NCI-H1092 treated with DMSO at 0.1 percent for 48 hours (cell line): ENCODE data around the gene COL2A1.
"Not testable (repeated sequence)": the region's sequence is repeated elsewhere in the genome, so short reads cannot be mapped to it uniquely, and the experiment has no call there.

Source experiments
- DNase-seq: peaks from one replicate; lab custom pipeline; 2025; lab: John Stamatoyannopoulos, UW

The COL2A1 gene

DNA sequence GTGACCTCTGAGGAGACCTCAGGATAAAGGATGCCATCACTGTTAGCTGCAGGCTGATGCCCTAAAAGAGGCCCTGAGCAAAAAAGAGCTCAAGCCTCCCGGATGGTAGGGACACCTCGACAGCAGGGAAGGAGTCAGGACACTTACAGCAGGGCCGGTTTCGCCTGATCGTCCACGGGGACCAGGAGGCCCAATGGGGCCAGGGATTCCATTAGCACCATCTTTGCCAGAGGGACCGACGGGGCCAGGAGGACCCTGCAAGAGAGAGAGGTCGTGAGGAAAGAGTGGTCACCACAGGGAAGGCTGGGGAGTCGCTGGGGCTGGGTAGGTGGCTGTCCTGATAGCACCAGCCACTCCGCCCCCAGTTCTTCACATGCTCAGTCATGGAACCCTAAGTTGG is 28.5 kb downstream of the COL2A1 start:
- DNase-seq: no peak

DNA sequence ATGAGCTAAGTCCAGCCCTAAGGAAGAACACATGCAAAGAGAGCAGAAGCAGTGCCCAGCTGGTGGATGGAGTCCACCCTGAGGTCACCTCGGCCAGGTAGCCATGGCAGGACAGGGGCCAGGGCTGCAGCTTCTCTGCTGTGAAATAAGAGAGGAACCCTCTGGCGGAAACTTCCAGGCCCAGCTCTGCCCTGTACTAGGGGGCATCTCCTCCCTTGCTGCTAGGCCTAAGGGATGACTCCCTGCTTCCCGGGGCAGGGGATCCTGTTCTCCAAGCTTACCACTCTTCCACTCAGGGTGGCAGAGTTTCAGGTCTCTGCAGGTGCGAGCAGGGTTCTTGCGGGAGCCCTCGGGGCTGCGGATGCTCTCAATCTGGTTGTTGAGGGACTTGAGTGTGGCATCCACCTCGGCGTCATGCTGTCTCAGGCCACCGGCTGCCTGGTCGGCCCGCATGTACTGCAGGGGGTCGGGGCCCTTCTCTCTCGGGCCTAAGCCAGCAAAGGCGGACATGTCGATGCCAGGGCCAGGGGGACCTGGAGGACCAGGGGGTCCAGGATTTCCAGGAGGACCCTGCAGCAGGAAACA is 29.1 kb downstream of the COL2A1 start:
- no peak for DNase-seq

DNA sequence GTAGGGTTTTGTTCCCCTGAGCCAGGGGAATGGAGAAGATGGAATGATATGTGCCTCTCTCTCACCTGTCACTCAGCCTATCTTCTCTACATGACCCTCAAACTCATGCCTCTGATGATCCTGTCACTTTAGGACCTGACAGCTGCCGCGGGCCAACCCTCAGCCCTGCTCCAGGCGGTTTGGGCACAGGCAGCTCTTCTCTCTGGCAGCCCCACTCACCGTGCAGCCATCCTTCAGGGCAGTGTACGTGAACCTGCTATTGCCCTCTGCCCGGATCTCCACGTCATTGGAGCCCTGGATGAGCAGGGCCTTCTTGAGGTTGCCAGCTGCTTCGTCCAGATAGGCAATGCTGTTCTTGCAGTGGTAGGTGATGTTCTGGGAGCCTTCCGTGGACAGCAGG is 30.4 kb downstream of the COL2A1 start:
- DNase-seq: no peak

DNA sequence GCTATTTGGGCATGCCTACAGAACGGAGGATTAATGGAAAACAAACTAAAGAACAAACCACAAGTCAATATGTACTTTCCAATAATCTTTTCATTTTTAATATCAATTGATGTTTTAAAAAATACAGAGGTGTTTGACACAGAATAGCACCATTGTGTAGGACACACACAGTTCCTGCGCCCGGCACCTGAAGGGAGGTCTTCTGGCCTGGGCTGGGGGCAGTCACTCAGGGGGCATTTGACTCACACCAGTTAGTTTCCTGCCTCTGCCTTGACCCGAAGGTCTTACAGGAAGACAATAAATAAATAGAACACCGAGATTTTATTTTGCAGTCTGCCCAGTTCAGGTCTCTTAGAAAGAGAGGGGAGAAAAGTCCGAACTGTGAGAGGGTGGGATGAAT is 31.4 kb downstream of the COL2A1 start:
- DNase-seq: no peak

DNA sequence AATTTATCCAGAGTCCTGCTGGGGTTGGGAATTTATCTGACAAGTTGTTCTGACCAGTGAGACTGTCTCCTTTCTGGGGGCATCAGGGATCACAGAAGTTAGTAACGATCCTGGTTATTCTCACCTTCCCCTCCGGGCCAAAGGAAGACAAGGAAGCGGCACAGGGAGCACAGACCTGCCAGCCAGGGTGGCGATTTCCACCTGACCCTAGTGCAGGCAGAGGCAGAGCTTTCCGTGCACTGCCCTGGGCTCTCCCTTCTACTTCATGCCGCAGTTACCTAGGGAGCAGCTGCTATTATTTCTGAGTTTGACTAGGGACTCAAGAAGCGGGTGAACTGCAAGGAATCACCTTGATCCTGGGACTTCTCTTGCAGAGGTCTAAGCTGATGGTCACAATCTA is 33.4 kb downstream of the COL2A1 start:
- DNase-seq: no peak

DNA sequence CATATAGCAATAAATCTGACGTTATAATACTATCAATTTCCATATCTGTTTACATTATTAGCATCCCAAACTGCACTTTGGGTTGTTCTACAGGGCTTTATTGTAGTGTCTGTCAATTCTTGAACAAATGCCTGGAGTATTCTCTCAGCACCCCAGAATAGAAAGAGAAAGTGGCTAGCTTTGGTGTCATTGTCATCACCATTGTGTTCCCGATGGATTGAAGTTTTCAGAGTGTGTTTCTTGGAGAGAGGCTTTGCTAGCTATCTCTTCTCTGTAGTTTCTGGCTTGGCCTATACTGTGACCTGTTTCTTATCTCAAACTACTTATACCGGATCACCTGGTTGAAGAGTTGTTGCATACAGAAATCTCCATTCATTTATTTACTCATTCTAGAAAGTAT is 34.4 kb downstream of the COL2A1 start:
- no peak for DNase-seq

DNA sequence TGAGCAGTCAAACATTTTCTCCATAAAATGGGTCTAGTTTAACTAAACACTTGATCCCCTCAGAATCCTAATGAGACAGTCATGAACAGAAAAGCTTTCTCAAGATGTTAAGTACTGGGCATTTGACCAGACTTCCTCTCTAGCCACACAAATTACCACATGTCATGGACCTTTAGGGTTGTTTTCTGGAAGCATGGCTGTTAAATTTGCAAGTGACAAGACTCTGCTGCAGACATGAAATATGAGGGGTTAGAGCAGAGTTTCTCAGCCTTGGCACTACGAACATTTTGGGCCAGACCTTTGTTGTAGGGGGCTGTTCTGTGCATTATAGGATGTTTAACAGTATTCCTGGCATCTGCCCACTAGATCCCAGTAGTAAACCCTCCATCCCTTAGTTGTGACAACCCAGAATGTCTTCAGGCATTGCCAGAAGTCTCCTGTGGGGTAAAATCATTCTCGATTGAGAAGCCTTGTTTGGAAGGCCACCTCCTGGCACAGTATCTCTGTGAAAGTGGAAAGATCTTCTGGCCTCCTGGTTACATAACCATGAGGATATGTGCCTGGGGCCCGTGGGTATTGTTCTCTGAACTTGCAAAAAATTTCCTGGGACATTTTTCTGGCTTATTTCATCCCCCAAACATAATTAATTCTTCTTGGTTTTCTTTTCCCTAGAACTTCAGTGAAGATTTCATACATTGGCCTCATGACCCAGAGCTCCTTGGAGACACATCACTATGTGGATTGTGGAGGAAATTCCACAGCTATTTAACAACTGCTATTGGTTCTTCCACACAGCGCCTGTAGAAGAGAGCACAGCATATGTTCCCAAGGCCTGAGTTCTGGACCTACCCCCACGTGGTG is 36.6 kb downstream of the COL2A1 start:
- DNase-seq: no peak

DNA sequence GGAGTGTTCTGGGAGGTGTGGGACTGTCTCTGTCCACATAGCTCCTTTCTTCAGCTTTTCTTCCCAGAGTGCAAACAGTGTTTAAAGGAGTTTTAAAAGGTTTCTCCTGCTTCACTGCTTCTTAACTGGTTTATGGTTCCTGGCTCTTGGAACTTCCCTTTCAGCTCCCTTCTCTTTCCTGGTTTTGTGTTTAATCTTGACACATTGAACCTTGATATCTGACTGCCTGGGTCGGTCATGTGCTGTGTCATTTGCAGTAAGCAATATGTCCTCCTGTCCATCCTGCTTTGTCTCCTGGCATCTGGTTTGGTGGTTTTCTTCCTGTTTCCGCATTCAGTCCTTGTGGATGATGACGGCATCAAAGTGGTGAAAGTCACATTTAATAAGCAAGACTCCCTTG is 38.7 kb downstream of the COL2A1 start:
- no peak for DNase-seq

DNA sequence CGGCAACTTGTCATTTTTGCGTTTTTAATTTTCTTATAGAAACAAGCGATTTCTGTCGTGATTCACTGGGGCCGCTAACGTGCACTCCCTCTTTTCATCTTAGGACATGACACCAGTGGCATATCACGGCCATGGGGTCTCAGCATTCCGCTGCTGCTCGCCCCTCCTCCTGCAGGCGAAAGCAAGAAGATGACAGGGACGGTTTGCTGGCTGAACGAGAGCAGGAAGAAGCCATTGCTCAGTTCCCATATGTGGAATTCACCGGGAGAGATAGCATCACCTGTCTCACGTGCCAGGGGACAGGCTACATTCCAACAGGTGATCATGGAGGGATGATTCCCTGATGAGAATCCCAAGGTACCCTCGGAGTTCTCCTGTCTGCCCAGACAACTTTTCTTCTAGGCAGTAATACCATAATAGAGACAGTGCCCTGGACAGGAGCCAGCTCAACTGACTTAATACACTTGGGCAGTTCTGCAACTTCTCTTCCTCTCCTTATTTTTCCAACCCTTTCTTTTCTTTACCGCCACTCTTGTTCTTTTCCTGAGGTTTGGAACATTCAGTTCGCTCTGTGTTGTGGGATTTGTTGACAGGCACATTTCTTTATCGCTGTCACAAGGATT is 40.1 kb downstream of the COL2A1 start:
- peak; percentile 40 for DNase-seq

DNA sequence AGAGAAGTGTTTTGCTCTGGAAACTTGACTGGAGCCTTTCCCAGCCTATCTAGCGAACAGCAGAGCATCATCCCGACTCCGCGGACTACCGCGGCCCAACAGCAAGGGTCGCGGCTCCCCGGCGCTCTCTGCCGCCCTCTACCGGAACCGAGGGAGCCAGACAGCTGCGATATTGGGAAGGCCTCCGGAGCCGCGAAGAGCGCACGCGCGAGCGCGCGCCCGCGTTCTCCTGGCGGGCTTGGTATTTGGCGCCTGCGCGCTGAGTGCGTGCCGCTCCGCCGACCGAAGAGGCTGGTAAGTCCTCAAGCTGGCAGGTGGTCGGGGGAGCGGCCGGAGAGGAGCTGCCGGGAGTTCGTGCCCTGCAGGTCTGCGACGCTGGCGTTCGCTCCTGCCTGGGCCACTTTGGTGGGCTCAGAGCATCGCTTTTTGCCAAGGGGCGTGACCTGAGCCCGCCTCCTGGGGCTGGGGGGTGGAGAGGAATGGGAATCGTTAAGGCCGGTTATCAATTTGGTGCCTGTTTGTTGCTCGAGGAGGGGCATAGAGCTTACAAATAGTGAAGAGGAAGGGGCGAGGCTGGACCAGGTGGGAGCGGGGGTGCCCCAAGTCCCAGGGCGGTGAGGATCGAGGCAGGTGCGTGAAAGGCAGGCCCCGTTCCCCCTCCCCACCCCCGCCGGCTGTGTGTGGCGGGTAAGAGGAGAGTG is 40.8 kb downstream of the COL2A1 start, which contains the start of gene TMEM106C:
TMEM106C (plus strand) TSS at position 257 of the 701 bp plus-strand sequence. CDS start 641 bp downstream, outside the sequence.
- peak; percentile 99 for DNase-seq

DNA sequence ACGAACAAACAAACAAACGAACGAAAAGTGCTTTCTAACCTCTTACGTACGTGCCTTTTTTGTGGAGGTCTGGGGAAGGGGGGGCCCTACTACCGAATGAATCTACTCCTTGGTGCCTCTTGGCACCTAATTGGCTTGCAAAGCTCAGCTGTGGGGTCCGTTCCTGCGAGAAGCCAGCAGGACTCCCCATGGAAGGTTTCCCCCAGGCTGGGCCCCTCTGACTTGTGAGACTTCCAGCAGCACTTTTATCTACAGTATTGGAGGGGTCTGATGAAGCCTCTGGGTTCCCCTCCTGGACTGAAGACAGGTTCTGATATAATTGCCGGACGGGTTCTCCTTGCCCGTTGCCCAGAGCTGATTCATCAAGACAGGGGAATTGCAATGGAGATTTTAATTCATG is 42.1 kb downstream of the COL2A1 start:
- DNase-seq: no peak

DNA sequence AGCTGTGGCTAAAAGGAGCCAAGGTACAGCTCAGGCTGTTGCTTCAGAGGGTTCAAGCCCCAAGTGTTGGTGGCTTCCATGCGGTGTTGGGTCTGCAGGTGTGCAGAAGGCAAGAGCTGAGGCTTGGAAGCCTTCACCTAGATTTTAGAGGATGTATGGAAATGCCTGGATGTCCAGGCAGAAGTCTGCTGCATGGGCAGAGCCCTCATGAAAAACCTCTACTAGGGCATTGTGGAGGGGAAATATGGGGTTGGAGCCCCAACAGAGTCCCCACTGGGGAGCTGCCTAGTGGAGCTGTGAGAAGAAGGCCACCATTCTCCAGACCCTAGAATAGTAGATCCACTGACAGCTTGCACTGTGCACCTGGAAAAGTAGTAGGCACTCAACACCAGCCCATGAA is 46.6 kb downstream of the COL2A1 start:
- DNase-seq: not testable (repeated sequence)

DNA sequence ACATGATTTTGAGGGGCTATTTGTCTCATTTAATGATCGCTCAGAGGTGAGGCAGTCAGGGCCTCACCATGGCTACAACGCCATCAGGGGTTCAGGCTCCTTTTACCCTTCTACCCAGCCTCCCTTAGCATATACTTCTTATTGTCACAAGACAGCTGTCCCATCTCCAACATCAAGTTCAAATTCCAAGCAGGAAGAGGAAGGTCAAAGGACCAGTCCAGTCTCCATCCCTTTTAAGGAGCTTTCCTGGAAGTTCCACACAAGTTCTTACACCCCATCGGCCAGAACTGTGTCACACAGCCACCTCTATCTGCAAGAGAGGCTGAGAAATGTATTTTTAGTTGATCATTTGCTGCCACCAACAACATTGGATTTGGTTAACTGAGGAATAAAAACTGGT is 49.2 kb downstream of the COL2A1 start:
- DNase-seq: no peak

DNA sequence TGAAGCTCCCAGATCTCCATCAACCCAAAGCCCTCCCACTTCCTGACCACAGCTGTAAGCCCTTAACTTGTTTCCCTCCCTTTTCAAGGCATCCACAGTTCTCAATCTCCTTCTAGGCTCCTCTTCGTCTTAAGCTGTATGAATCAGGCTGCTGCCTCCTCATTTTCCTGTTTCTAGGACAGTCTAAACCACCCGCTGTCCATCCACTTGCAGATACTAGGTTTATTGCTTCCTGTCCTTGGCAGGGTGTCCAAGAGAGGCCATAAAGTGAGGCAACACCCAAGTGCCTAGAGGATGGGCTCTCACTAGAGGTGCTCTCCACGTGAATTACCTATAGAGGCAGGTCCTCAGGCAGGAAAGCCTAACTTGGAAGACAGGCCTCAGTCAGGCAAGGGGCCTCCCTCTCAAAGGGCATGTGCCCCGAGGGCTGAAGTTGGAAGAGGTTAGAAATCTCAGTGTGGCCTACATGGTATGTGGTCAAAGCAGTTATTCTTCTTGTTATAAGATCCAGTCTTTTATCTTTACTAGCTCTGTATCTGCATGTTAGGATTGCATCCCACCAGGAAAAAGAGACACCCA is 49.7 kb downstream of the COL2A1 start:
- no peak for DNase-seq

DNA sequence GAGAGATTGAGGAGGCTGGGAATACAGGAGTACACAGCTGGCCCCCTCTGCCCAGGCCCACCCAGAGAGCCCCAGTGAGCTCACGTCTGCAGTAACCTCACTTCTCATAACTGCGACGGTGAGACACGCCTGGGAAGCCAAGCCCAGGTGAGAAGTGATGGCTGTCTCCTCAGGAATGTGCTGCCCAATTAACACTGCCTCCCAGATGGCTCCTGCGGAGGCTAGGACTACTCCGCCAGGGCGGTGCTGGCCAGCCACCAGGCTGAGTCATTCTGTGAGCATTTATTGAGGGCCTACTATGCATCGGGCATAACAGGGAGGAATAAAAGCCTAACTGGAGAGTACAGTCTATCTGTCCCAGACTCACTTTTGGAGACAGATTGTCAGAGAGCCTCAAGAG is 50.2 kb downstream of the COL2A1 start:
- DNase-seq: no peak

DNA sequence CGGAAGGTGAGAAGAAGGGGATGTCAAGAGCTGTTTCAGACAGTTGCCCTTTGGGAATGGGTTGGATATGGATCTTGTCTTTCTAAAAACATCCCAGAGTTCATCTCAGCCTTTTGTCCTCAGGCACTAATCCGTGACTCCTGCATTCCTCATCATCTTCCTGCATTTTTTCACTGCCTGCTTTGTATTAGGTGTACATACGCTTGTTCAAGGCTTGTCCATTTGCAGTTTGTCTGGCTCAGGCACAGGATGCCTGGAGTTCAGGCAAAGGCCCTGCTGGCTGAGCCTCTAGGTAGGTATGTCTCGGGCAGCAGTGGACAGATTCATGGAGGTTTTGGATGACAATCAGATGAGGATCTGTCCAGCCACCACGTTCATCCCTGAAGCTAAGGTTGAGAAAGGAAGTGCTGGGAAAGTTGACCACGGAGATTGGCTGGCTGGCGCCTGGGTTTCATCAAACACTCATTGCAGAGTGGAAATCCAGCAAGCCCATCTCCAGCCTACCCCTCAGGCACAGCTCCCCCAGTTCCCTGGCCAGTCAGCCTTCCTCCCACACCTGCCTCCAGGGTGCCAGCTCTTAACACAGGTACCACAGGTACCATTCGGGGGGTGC is 53.3 kb downstream of the COL2A1 start:
- no peak for DNase-seq

DNA sequence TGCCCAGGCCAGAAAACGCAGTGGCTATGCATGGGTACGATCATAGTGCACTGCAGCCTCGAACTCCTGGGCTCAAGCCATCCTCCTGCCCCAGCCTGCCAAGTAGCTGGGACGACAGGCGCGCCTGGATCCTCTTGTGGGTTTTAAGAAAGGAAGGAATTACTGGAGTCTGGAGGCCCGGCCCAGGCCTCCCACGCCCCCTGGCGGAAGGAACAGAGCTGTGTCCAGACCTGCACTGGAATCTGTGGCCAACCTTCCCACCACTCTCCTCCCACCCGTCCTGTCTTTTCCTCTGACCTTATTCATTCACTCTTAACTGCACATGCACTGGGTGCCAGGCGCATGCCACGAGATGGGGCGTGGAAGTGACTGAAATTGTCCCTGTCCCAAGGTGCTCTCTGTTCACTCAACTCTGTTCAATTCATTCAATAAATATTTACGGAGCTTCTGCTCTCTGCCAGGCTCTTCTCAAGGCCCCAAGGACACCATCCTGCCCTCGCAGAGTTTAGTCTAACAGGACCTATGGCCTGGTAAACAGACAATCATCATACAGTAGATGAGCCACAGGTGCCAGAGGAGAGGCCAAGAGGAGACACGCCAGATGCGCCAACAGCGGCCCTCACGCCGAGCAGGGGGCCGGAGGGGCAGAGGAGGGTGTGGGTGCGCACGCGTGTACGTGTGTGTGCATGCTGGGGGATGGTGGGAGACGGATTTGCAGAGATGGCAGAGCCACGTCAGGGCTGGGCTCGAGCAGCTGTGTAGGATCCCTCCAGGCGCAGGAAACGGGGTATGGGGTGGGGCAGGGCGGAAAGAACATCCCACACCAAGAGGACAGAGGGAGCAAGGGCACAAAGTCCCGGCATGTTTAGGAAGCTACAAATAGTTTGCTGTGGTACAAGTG is 54.6 kb downstream of the COL2A1 start:
- peak; percentile 78 for DNase-seq

DNA sequence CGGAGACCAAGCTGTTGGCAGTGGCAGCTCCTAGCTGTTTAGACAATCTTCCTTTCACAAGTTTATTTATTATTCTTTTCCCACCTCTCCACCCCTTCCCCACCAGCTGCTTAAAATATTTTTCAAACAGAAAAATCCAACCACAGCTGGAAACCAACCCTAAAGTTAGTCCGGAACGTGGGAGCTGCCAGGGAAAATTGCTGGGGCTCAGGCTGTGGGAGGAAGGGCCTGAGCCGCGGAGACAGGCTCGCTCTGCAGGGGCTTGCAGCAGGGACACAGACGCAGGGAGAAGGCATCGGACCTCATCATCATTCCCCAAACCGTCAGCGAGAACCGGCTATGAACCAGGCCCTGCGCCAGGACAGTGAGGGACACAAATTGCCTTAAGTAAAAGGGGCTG is 56.9 kb downstream of the COL2A1 start:
- DNase-seq: no peak

DNA sequence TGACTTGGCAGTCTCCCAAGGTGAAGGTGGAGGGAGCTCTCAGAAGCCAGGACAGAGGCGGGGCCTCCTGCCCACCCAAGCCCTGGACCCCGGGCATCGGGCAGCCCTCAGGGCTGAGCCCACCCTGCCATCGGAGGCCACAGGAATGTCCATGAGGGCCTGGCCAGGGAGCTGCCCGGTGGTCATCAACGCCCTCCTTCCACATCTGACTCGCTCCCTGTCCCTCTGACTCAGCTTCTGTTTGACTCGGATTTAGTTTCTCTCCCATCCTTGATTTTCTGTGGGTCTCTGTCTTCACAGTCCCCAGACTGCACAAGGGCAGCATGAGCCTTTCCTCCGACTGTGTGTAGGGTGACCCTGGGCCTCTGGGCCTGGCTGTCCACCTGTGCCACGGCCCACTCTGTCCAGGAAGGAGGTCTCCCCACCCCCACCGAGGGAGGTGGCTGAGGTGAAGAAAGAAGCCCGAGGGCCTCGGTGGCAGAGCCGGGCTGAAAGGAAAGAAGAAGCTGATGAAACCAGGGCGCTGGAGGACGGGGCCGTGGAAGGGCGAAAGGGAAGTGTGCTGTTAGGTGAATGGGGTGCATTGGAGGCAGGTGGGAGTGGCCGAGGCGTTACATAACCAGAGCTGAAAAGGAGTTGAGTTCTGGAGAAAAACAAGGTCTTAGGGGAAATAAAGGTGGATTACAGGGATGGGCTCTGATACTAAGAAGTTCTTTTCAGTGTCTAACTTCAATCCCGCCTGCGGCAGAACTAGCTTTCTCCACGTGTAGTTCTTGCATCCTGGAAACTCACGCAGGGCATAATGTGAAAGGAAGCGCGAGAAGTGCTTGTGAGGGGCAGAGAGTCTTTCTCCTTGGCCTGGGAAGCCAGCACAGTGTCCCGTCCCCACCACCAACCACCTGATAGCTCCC is 57.6 kb downstream of the COL2A1 start:
- DNase-seq: no peak

DNA sequence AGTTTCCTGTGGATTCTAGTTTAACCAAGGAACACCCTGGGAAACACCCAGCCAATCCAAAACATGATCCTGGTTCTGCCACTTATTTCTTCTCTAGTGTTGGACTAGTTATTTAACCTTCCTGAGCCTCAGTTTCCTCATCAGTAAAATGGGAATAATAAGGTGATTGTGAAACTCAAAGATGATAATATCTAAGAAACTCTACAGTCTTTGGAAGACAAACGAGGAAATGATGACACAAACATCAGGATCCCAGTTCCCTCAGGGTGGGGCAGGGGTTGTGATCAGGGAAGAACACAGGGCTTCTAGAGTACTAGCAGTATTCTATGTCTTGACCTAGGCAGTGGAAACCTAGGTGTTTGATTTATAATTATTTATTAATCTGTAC is 58.9 kb downstream of the COL2A1 start:
- no peak for DNase-seq
